Activated naive CD4-positive, alpha-beta T cell treated with anti-CD3 and anti-CD28 coated beads, Interleukin-2, amount 50 U/mL, for 24 hours (primary cell): ENCODE measurements around the gene STK32C.
"Not testable (repeated sequence)": the region's sequence is repeated elsewhere in the genome, so short reads cannot be mapped to it uniquely, and the experiment has no call there.

ENCODE experiments used
- H3K27ac Mint-ChIP-seq: one replicate; pipeline ENCODE4 v1.8.0; 2021; ENCODE audit warnings: mild to moderate bottlenecking, mixed read lengths
- H3K27me3 Mint-ChIP-seq: one replicate; pipeline ENCODE4 v1.8.0; 2021; ENCODE audit warnings: mixed read lengths
- H3K36me3 Mint-ChIP-seq: one replicate; pipeline ENCODE4 v1.8.0; 2021; ENCODE audit warnings: mixed read lengths
- H3K4me1 Mint-ChIP-seq: one replicate; pipeline ENCODE4 v1.8.0; 2021; ENCODE audit warnings: mixed read lengths
- H3K4me3 Mint-ChIP-seq: one replicate; pipeline ENCODE4 v1.8.0; 2021; ENCODE audit warnings: mild to moderate bottlenecking, mixed read lengths
- H3K9me3 Mint-ChIP-seq: one replicate; pipeline ENCODE4 v1.8.0; 2021; ENCODE audit warnings: mixed read lengths

Gene STK32C

GRCh38 chr10:132224343-132225072 lies 83.2 kb downstream of the STK32C start:
- Mint-ChIP-seq H3K27ac (no peak overlapping the region), H3K36me3 (no peaks in the 10 kb centered on the region), H3K27me3 (no peaks in the 10 kb centered on the region), H3K4me3 (no peak overlapping the region), H3K4me1 (peaks cover 2% of the 10 kb centered on the region), H3K9me3 (no peaks in the 10 kb centered on the region)

GRCh38 chr10:132223611-132224342 lies 84.0 kb downstream of the STK32C start:
- Mint-ChIP-seq H3K9me3 (no peaks in the 10 kb centered on the region), H3K4me1 (no peaks in the 10 kb centered on the region), H3K27ac (no peak overlapping the region), H3K36me3 (peaks cover under 1% of the 10 kb centered on the region), H3K4me3 (no peak overlapping the region), H3K27me3 (no peaks in the 10 kb centered on the region)

DNA sequence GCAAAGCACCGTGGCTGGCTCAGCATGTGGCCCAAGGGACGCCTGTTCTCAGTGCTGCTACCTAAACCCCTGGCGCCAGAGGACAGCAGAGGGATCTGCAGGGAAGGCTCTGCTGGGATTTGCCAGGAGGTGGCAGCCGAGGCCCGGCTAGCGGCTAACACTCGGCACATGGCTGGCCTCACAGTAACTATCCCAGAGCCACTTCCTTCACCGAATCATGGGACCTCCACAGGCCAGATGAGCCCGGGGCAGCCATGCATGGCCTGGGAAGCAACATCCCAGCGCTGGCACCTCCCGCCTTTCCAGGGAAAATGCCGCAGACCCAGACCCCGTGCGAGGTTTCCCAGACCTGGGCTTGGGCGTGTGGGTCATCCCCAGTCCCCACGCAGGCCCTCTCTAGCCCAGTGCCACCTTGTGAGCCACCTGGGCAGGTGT lies 84.6 kb downstream of the STK32C start:
- Mint-ChIP-seq H3K36me3 (peaks cover 3% of the 10 kb centered on the region), H3K4me3 (no peak overlapping the region), H3K4me1 (no peaks in the 10 kb centered on the region), H3K27me3 (no peaks in the 10 kb centered on the region), H3K9me3 (no peaks in the 10 kb centered on the region), H3K27ac (no peak overlapping the region)

DNA sequence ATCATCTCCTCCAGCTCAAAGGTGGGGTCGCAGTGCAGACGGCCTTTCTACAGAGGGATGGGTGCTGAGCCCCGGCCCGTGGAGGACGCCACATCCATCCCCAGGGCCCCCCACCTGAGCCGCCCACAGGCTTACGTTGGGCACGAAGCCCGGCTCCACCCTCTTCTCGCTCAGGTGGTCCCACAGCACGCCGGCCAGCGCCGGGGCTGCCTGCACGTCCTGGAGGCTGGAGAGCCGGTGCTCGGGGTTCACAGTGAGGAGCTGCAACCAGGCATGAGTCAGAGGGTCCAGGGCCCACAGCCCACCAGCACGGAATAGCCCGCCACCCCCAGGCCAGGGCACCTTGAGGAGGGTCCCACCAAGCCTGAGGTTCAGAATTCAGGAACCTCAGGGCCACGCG lies 85.0 kb downstream of the STK32C start:
- Mint-ChIP-seq H3K4me3 (no peak overlapping the region), H3K4me1 (no peaks in the 10 kb centered on the region), H3K36me3 (peaks cover 3% of the 10 kb centered on the region), H3K27ac (no peak overlapping the region), H3K27me3 (no peaks in the 10 kb centered on the region), H3K9me3 (no peaks in the 10 kb centered on the region)

DNA sequence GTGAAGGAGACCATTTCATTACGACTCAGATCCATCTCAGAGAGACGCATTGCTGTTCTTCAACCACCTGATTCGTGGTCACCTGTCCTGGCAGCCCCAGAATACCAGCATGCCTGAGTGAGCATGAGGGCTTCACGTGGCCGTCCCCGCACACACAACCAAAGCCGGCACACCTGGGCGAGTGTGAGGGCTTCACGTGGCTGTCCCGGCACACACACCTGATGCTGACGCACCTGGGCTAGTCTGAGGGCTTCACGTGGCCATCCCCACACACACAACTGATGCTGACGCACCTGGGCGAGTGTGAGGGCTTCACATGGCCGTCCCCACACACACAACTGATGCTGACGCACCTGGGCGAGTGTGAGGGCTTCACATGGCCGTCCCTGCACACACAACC lies 86.8 kb downstream of the STK32C start:
- H3K4me3 Mint-ChIP-seq, H3K4me1 Mint-ChIP-seq: not testable (repeated sequence)

DNA sequence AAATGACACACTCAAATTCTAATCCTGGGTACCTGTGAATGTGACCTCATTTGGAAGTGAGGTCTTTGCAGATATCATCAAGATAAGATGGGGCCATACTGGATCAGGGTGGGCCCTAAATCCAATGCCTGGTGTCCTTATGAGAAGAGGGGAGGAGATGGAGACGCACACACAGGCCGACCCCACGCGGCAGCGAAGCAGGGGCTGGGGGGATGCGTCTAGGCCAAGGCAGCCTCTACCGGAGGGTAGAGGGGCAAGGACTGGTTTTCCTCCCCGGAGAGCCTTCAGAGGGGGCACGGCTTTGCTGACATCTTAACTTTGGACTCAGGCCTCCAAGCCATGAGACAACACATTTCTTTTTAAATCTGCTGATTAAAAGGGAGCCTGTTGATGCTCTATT lies 87.7 kb downstream of the STK32C start:
- no peaks in the 10 kb centered on the region for H3K27me3 Mint-ChIP-seq
- H3K27ac Mint-ChIP-seq: no peak overlapping the region
- no peak overlapping the region for H3K4me3 Mint-ChIP-seq
- peaks cover 12% of the 10 kb centered on the region for H3K36me3 Mint-ChIP-seq
- no peaks in the 10 kb centered on the region for H3K4me1 Mint-ChIP-seq
- H3K9me3 Mint-ChIP-seq: no peaks in the 10 kb centered on the region

More for the DNA sequence above, 86.8 kb downstream of the STK32C start:
- H3K9me3 Mint-ChIP-seq, H3K27ac Mint-ChIP-seq, H3K36me3 Mint-ChIP-seq, H3K27me3 Mint-ChIP-seq: not testable (repeated sequence)

- no peaks in the 10 kb centered on the region for H3K4me1 Mint-ChIP-seq
- H3K27ac Mint-ChIP-seq: no peak overlapping the region
- no peak overlapping the region for H3K4me3 Mint-ChIP-seq
Measured at GRCh38 chr10:132219486-132219885, 88.3 kb downstream of the STK32C start.

GRCh38 chr10:132216441-132216840 lies 91.3 kb downstream of the STK32C start:
- H3K9me3 Mint-ChIP-seq: not testable (repeated sequence)
- H3K36me3 Mint-ChIP-seq: peaks cover 33% of the 10 kb centered on the region

More at GRCh38 chr10:132219486-132219885, 88.3 kb downstream of the STK32C start:
- no peaks in the 10 kb centered on the region for H3K27me3 Mint-ChIP-seq
- H3K9me3 Mint-ChIP-seq: peaks cover 4% of the 10 kb centered on the region
- H3K36me3 Mint-ChIP-seq: peaks cover 15% of the 10 kb centered on the region

DNA sequence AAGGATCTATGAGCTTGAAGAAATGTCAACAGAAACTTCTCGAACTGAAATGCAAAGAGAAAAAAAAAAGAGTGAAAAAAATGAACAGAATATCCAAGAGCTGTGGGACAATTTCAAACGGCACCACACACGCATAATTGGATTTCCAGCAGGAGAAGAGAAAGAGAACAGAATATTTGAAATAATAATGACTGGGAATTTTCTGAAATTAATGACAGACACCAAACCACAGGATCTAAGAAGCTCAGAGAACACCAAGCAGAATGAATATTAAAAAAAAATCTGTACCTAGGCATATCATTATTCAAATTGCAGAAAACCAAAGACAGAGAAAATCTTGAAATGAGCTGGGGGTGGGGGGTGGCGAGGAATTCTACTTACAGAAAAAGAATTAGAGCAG lies 93.8 kb downstream of the STK32C start:
- Mint-ChIP-seq H3K27ac (no peak overlapping the region), H3K36me3 (peaks cover 33% of the 10 kb centered on the region), H3K9me3 (peaks cover 5% of the 10 kb centered on the region), H3K4me3 (no peak overlapping the region), H3K4me1 (no peaks in the 10 kb centered on the region), H3K27me3 (no peaks in the 10 kb centered on the region)

More at GRCh38 chr10:132216441-132216840, 91.3 kb downstream of the STK32C start:
- H3K4me3 Mint-ChIP-seq, H3K4me1 Mint-ChIP-seq, H3K27me3 Mint-ChIP-seq, H3K27ac Mint-ChIP-seq: not testable (repeated sequence)

DNA sequence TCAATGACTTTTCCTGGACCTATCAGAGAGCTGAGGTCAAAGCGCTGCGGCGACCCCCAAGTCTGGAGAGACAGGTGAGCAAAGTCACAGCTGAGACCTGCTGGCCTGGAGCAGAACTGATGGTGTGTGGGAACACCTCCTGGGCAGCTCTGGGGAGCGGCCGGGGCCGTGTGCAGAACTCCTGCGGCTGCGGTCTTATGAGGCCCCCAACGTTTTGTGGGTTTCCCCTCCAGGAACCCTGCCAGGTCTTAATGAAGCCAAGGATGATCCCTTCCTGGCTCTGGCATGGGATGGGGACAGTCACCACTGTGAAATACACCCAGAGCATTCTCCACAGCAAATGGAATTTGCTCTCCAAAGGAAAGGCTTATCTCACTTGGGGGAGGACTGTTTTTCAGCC lies 94.9 kb downstream of the STK32C start:
- Mint-ChIP-seq H3K9me3 (peaks cover 5% of the 10 kb centered on the region), H3K4me3 (no peak overlapping the region), H3K36me3 (peaks cover 30% of the 10 kb centered on the region), H3K27ac (no peak overlapping the region), H3K27me3 (no peaks in the 10 kb centered on the region), H3K4me1 (no peaks in the 10 kb centered on the region)

DNA sequence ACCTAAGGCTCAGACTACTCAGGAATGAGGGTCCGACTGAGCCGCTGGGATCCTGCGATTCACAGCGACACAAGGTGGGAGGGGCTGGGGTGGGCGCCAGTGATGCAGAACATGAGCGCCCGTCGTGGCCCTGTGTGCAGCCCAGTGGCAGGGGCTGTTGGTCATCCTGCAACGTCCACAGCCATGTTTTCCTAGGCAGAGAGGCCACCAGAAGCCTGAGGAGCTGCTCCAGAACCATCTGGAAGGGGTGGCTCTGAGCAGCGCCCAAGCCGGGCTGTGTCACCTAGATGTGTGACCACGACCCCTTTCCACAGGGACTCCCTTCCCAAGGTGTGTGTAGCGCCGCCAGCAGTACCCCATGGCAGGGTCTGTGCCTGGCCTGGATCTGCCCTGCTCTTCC lies 96.5 kb downstream of the STK32C start:
- Mint-ChIP-seq H3K27me3 (no peaks in the 10 kb centered on the region), H3K4me3 (no peak overlapping the region), H3K4me1 (no peaks in the 10 kb centered on the region), H3K27ac (no peak overlapping the region), H3K9me3 (peaks cover 5% of the 10 kb centered on the region), H3K36me3 (peaks cover 28% of the 10 kb centered on the region)

DNA sequence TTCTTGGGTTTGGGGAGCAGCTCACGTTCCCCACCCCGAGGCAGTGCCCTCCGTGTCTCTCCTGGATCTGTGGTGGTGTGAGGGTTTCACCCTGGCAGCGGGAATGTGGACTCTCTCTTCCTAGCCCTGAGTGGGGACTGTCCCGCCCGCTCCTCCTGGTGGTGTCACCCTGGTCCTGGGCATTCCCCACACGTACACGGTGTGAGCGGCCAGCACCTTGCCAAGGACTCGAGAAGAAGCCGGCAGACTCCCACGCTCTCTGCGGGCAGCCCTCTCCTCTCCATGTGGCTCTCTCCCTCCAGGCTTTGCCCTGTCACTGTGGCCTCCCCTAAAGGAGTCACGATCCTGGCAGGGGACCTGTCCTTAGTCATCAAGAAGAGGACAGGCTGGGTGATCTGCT lies 97.0 kb downstream of the STK32C start:
- Mint-ChIP-seq H3K9me3 (peaks cover 5% of the 10 kb centered on the region), H3K36me3 (peaks cover 28% of the 10 kb centered on the region), H3K27ac (no peak overlapping the region), H3K27me3 (no peaks in the 10 kb centered on the region), H3K4me3 (no peak overlapping the region), H3K4me1 (no peaks in the 10 kb centered on the region)

DNA sequence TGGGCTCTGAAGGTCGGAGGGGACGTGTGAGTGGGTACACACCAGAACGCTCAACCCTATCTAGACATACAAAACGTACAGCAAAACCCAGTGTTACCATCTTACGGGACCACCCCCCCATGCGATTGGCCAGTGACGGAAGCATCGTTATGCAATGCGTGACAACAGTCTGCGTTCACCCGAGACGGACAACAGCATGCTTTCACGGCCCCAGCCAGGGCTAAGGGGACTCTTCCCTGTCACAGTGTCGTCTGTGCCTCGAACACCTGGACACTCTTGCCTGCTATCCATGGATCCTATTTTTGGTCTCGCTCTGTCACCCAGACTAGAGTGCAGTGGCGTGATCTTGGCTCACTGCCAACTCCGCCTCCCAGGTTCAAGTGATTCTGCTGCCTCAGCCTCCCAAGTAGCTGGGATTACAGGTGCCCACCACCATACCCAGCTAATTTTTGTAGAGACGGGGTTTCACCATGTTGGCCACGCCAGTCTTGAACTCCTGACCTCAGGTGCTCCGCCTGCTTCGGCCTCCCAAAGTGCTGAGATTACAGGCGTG lies 97.7 kb downstream of the STK32C start:
- Mint-ChIP-seq H3K27me3 (no peaks in the 10 kb centered on the region), H3K4me3 (no peak overlapping the region), H3K36me3 (peaks cover 22% of the 10 kb centered on the region), H3K4me1 (no peaks in the 10 kb centered on the region), H3K9me3 (peaks cover 5% of the 10 kb centered on the region), H3K27ac (no peak overlapping the region)

DNA sequence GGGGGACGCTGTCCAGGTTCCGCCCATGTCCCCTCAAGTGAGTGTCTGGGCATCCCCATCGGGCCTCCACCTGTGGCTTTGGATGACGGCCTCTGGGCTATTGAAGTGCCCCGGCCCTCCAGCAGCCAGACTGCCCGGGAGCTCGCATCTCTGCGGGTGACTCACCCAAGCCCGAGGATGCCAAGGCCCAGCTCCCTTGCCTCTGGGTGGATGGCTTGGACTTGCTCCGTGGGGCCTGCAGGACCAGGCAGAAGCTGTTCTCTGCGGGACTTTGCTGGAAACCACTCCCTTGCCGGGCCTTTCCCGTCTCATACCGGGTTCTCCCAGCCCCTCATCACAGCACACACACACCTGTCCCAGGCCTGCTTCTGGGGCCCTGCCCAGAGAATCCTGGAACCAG lies 98.6 kb downstream of the STK32C start:
- H3K4me1 Mint-ChIP-seq: no peaks in the 10 kb centered on the region
- no peak overlapping the region for H3K27ac Mint-ChIP-seq
- H3K27me3 Mint-ChIP-seq: no peaks in the 10 kb centered on the region
- no peak overlapping the region for H3K4me3 Mint-ChIP-seq
- no peaks in the 10 kb centered on the region for H3K9me3 Mint-ChIP-seq
- peaks cover 15% of the 10 kb centered on the region for H3K36me3 Mint-ChIP-seq

DNA sequence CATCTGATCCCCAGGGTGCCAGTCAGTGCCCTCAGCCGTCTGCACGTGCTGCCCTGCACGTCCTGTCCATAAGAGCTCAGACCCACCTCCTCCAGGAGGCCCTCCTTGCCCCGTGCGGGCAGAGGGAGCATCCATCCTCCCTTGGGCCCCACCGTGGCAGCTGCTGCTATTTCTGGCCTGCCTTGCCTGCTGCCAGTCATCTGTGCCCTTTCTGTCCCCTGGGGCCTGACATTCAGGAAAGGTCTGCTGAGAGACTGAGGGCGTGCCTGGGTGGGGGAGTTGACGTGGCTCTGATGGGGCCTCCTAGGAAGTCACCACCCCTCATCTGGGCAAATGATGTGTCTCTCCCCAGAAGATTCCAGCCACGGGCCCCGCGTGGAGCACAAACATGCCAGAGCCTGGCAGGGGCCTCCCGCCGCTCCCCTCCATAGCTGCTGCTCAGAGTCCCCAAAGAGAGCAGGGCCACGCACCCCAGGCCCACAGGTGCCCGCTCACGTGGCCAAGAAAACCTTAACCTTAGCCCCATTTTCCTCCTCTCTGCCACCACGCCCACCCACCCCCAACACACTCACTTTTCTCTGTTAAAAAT lies 99.2 kb downstream of the STK32C start:
- Mint-ChIP-seq H3K27me3 (no peaks in the 10 kb centered on the region), H3K4me1 (no peaks in the 10 kb centered on the region), H3K9me3 (no peaks in the 10 kb centered on the region), H3K27ac (no peak overlapping the region), H3K4me3 (no peak overlapping the region), H3K36me3 (peaks cover 10% of the 10 kb centered on the region)
